Ectodermal cell (in vitro differentiated cells): Measurements from ENCODE around the gene IGSF21.

Source experiments
- H3K27ac ChIP-seq: 2 replicates; pipeline ENCODE4 v1.7.0; 2013; ENCODE audit warnings: mild to moderate bottlenecking, low read depth, low read length; ENCODE audit not compliant: insufficient read depth, poor library complexity, severe bottlenecking
- H3K27me3 ChIP-seq: 2 replicates; pipeline ENCODE4 v1.7.0; 2013; ENCODE audit warnings: mild to moderate bottlenecking, low read length; ENCODE audit not compliant: insufficient read depth, control insufficient read depth, poor library complexity, severe bottlenecking
- H3K36me3 ChIP-seq: one replicate; pipeline ENCODE4 v1.7.0; 2013; ENCODE audit warnings: low read length; ENCODE audit not compliant: control insufficient read depth, insufficient read depth
- H3K4me1 ChIP-seq: one replicate; pipeline ENCODE4 v1.7.0; 2013; ENCODE audit warnings: low read length; ENCODE audit not compliant: control insufficient read depth, insufficient read depth
- H3K4me3 ChIP-seq: 2 replicates; pipeline ENCODE4 v1.7.0; 2013; ENCODE audit warnings: low read depth, low read length, control low read depth; ENCODE audit not compliant: insufficient read depth
- H3K9me3 ChIP-seq: 2 replicates; pipeline ENCODE4 v1.7.0; 2013; ENCODE audit warnings: mild to moderate bottlenecking, low read length, moderate library complexity; ENCODE audit not compliant: control insufficient read depth
- WGBS, 2 experiments: methylation state at CpG; one replicate each; pipeline ENCODE4 v1.1.7; 2013; ENCODE audit warnings: missing lambda C conversion rate in 2 of 2; 5-methylcytosine and 5-hydroxymethylcytosine counted together

The IGSF21 gene

DNA sequence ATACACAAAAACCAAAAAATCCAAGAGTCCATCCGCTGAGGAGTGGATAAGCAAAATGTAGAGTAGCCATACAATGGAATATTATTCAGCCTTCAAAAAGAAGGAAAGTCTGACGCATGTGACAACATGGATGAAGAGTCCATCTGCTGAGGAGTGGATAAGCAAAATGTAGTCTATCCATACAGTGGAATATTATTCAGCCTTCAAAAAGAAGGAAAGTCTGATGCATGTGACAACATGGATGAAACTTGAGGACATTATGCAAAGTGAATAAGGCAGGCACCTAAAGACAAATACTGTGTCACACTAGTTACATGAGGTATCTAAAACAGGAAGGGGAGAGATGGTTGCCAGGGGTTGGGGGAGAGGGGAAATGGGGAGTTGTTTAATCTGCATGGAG lies 14.0 kb upstream of the IGSF21 start:
- 92 to 100% methylated on average over 2 of the region's 2 CpGs for WGBS, 2 experiments
- H3K4me1 ChIP-seq = peaks cover 41% of the 10 kb centered on the region
- no peak overlapping the region for H3K27ac ChIP-seq

DNA sequence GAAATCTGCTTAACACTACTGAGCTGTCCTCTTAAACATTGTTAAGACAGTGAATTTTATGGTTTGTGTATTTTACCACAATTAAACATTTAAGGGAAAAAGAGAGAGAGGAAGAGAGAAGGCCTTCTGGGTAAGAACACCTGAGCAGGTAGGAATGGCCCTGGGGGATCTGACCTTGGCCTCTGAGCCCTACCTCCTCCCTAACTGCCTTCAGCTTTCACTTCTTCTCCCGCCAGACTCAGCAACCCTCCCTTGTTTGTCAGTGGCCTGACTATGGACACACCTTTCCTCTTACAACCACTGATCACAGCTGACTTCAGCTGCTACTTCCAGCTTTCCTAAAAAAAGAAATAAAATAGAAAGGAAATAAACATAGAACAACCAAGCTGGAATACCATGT lies 13.5 kb upstream of the IGSF21 start:
- H3K9me3 ChIP-seq = no peaks in the 10 kb centered on the region
- peaks cover 41% of the 10 kb centered on the region for H3K4me1 ChIP-seq
- WGBS, 2 experiments = 83 to 91% methylated on average over 1 of the region's 1 CpG
- no peak overlapping the region for H3K27ac ChIP-seq
- no peaks in the 10 kb centered on the region for H3K36me3 ChIP-seq
- no peaks in the 10 kb centered on the region for H3K27me3 ChIP-seq
- no peak overlapping the region for H3K4me3 ChIP-seq

More for the DNA sequence above, 14.0 kb upstream of the IGSF21 start:
- H3K27me3 ChIP-seq = no peaks in the 10 kb centered on the region
- H3K36me3 ChIP-seq = no peaks in the 10 kb centered on the region
- no peaks in the 10 kb centered on the region for H3K9me3 ChIP-seq
- H3K4me3 ChIP-seq = no peak overlapping the region

DNA sequence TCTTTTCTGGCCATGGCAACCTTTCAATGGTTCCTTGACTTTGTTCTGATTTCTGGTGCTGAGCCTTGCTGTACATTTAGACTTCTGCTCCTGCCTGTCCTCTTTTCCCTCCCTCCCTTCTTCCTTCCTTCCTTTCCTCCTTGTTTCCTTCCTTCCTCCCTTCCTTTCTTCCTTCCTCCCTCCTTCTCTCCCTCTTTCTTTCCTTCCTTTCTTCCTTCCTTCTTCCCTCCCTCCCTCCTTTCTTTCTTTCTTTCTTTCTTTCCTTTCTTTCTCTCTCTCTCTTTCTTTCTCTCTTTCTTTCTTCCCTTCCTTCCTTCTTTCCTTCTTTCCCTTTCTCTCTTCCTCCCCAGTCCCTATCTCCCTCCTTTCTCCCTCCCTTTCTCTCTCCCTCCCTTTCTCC lies 10.4 kb upstream of the IGSF21 start:
- Histone ChIP-seq H3K9me3 (no peaks in the 10 kb centered on the region), H3K4me3 (no peak overlapping the region), H3K36me3 (no peaks in the 10 kb centered on the region), H3K4me1 (peaks cover 14% of the 10 kb centered on the region), H3K27me3 (peaks cover 12% of the 10 kb centered on the region), H3K27ac (no peak overlapping the region)

DNA sequence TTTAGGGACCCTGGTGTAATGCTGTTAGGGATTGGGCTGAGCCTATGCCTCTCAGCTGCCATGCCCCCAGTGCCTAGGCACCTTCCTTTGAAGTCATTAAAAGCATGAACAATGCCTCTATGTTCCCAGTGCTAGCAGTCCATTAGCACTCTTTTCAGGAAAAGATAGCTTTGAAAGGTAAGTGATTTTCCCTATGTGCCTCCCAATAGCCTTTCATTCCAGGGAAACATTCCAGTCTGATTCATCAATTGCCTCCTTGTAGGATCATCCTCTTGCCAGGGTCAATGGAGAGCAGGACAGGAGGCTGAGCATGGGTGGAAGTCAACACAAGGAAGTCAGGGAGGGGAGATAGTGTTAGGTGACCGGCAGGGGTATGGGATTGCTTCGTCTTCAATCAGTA lies 8.6 kb upstream of the IGSF21 start:
- Histone ChIP-seq H3K27me3 (peaks cover 12% of the 10 kb centered on the region), H3K36me3 (no peaks in the 10 kb centered on the region), H3K4me3 (no peak overlapping the region), H3K4me1 (no peaks in the 10 kb centered on the region), H3K27ac (no peak overlapping the region), H3K9me3 (no peaks in the 10 kb centered on the region)
- 63 to 64% methylated on average over 2 of the region's 2 CpGs for WGBS, 2 experiments

DNA sequence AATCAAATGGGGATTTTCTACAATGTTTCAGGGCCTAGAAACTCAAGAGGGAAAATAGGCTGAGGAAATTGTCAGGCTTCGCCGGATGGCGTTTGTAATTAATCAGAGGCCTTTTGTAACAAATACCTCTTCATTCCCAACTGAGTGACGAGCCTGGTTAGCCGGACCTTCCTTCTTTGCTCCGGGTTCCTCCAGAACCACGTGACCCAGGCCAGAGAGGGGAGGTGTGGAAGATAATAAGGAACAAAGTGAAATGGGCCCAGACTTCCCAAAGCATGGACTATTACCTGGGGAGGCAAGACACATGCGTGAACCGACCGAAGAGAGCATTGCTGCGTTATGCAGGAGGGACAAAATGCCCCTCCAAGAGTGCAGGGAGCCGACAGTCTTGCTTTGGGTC lies 7.5 kb upstream of the IGSF21 start:
- no peaks in the 10 kb centered on the region for H3K36me3 ChIP-seq
- peaks cover 12% of the 10 kb centered on the region for H3K27me3 ChIP-seq
- peaks cover 3% of the 10 kb centered on the region for H3K4me1 ChIP-seq
- WGBS, 2 experiments = 87% methylated on average over 12 of the region's 12 CpGs
- H3K4me3 ChIP-seq = no peak overlapping the region
- no peaks in the 10 kb centered on the region for H3K9me3 ChIP-seq
- H3K27ac ChIP-seq = no peak overlapping the region

DNA sequence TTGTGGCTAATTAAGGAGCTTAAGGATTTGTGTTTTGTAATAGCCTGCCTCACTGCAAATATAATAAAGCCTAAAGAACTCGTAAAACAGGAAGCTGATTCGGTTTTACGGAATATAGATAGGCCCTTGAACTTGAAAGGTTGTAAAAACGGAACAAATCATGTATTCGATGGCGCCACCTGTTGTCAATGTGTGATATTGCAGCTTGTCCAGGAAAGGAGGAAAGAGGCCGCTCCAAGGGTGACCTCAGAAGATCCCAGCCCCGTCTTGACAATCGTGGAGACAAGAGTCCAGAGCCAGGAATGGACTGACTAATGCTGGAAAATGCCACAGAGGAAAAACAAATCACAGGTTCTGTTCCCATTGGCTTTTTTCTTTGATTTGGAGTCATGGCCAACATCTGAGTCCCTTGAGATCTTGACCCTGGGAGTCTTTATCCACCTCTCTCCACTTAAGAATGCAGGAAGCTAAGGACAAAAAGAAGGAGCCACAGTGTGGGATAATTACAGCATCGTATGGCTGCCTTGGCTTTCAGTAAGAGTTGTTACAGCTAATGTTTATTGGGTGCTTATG lies 7.0 kb upstream of the IGSF21 start:
- no peak overlapping the region for H3K27ac ChIP-seq
- 14 to 17% methylated on average over 10 of the region's 10 CpGs for WGBS, 2 experiments
- H3K4me1 ChIP-seq = peaks cover 6% of the 10 kb centered on the region
- peaks cover 12% of the 10 kb centered on the region for H3K27me3 ChIP-seq
- H3K9me3 ChIP-seq = no peaks in the 10 kb centered on the region
- H3K4me3 ChIP-seq = no peak overlapping the region
- no peaks in the 10 kb centered on the region for H3K36me3 ChIP-seq

DNA sequence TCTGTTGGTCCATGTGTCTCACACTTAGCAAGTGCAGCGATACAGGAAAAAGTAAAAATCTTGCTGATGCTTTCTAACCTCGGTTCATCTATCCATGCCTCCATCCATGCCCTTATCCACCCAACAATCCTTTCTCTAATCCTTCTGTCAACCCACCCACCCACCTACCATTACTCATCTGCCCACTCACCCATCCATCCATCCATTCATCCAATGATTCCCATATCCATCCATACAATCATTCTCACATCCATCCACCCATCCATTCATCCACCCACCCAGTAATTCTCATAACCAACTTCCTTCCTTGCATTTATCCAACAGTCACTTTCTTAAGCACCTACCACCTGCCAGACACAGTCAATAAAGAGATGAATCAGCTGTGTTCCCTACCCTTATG lies 6.1 kb upstream of the IGSF21 start:
- whole genome bisulfite sequencing, 2 experiments = 91 to 93% methylated on average over 2 of the region's 2 CpGs
- Histone ChIP-seq H3K27me3 (peaks cover 17% of the 10 kb centered on the region), H3K9me3 (no peaks in the 10 kb centered on the region)

DNA sequence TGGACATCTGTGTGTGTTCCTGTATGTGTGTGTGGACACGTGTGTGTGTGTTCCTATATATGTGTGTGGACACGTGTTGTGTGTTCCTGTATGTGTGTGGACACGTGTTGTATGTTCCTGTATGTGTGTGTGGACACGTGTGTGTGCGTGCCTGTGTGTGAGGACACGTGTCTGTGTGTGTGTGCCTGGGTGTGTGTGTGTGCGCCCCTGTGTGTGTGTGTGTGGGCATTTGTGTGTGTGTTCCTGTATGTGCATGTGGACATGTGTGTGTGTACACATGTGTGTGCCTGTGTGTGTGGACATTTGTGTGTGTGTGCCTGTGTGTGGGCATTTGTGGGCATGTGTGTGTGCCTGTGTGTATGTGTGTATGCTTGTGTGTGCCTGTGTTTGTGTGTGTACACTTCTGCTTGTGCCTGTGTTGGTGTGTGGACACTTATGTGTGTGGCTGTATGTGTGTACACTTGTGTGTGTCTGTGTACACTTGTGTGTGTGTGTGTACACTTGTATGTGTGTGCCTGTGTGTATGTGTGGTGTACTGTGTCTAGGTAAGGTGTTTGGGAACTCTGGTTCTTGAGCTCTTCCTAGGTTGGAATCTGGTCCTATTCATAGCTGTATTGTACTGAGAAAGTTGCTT lies 3.7 kb upstream of the IGSF21 start:
- H3K4me1 ChIP-seq = peaks cover 12% of the 10 kb centered on the region
- H3K27me3 ChIP-seq = peaks cover 36% of the 10 kb centered on the region
- H3K4me3 ChIP-seq = no peak overlapping the region
- H3K9me3 ChIP-seq = no peaks in the 10 kb centered on the region
- WGBS, 2 experiments = 92% methylated on average over 7 of the region's 7 CpGs
- H3K36me3 ChIP-seq = no peaks in the 10 kb centered on the region
- no peak overlapping the region for H3K27ac ChIP-seq

More for the DNA sequence above, 6.1 kb upstream of the IGSF21 start:
- Histone ChIP-seq H3K4me1 (peaks cover 6% of the 10 kb centered on the region), H3K27ac (no peak overlapping the region), H3K36me3 (no peaks in the 10 kb centered on the region), H3K4me3 (no peak overlapping the region)

DNA sequence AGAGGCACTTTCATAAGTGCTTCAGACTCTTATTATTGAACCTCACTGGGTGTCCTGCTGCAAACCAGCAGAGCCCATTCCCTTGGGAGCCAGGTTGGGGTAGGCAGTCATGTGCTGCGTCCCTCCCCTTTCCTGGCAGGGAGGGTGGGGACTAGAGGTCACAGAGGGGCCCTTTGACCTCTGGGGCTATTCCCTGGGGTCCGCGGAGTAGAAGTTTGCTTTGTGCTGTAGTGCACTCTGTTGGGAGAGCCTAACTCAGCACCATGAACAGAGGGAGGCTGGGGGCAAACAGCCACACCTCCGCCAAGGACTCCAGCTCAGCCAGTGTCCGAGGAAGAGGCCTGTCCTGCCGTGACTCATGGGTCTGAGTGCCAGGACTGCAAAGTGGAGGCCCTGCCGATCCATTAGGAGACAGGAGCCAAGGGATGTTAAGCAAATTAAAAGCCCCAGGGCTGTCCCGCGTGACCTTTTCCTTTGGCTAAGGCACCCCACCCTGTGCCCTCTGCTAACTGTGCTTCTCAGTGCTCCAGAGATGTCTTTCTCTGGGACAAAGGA lies 3.0 kb upstream of the IGSF21 start:
- WGBS, 2 experiments = 57 to 60% methylated on average over 9 of the region's 9 CpGs
- Histone ChIP-seq H3K9me3 (no peaks in the 10 kb centered on the region), H3K27ac (no peak overlapping the region), H3K4me3 (no peak overlapping the region), H3K27me3 (peaks cover 44% of the 10 kb centered on the region), H3K36me3 (no peaks in the 10 kb centered on the region), H3K4me1 (peaks cover 20% of the 10 kb centered on the region)

DNA sequence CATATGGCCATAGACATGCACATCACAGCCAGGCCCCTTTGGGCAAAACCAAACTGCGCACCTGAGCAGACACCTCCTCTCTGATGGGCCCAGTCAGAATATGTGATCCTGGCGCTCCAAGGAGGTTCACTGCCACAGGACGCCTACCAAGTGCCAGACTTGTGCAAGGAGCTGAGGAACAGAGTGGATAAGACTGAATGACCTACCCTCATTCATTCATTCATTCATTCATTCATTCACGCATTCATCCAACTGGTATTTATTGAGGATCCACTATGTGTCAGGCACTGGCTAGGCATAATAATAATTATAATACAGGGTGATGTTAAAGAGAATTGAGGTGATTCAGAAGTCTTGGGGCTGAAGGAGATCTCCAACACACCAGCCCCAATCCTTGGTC lies 2.4 kb upstream of the IGSF21 start:
- H3K4me1 ChIP-seq = peaks cover 23% of the 10 kb centered on the region
- H3K27ac ChIP-seq = no peak overlapping the region
- H3K9me3 ChIP-seq = no peaks in the 10 kb centered on the region
- H3K36me3 ChIP-seq = no peaks in the 10 kb centered on the region
- peaks cover 47% of the 10 kb centered on the region for H3K27me3 ChIP-seq
- H3K4me3 ChIP-seq = no peak overlapping the region
- 91 to 94% methylated on average over 3 to 4 of the region's 4 CpGs for WGBS, 2 experiments
